ENCODE results near the gene INTS1. TPM values are rescaled to one million over a fixed set of nuclear protein-coding genes. Genes with fewer than 3 reads are reported as not detected.

INTS1 gene
- polyA plus RNA-seq, 4 donors: 55.4 to 96.1 (median 57.7) TPM

GRCh38 chr7:1508277-1508758, 4.1 kb upstream of the INTS1 start:
- DNase-seq (ENCODE audit: low read depth in 4 of 4, low spot score in 3 of 4): no peak

GRCh38 chr7:1505731-1506550, 1.8 kb upstream of the INTS1 start:
- DNase-seq (ENCODE audit: low read depth in 4 of 4, low spot score in 3 of 4): peak in 1 of 4 donors; percentile 10

GRCh38 chr7:1503390-1503789, 799 bp downstream of the INTS1 start:
- no peak for DNase-seq (ENCODE audit: low read depth in 4 of 4, low spot score in 3 of 4)

- DNase-seq (ENCODE audit: low read depth in 4 of 4, low spot score in 3 of 4): no peak
Observed at GRCh38 chr7:1502845-1503244, 1.3 kb downstream of the INTS1 start.

GRCh38 chr7:1501487-1502270, 2.5 kb downstream of the INTS1 start:
- no peak for DNase-seq (ENCODE audit: low read depth in 4 of 4, low spot score in 3 of 4)

- no peak for DNase-seq (ENCODE audit: low read depth in 4 of 4, low spot score in 3 of 4)
Observed at GRCh38 chr7:1500064-1500807, 4.0 kb downstream of the INTS1 start.

- DNase-seq (ENCODE audit: low read depth in 4 of 4, low spot score in 3 of 4): no peak
Observed at GRCh38 chr7:1499367-1500029, 4.7 kb downstream of the INTS1 start.

GRCh38 chr7:1498370-1499305, 5.6 kb downstream of the INTS1 start:
- DNase-seq (ENCODE audit: low read depth in 4 of 4, low spot score in 3 of 4): no peak

- DNase-seq (ENCODE audit: low read depth in 4 of 4, low spot score in 3 of 4): no peak
Observed at GRCh38 chr7:1497293-1497927, 6.8 kb downstream of the INTS1 start.

- no peak for DNase-seq (ENCODE audit: low read depth in 4 of 4, low spot score in 3 of 4)
Observed at GRCh38 chr7:1496531-1497292, 7.5 kb downstream of the INTS1 start.

- no peak for DNase-seq (ENCODE audit: low read depth in 4 of 4, low spot score in 3 of 4)
Observed at GRCh38 chr7:1495564-1496242, 8.5 kb downstream of the INTS1 start.

- DNase-seq (ENCODE audit: low read depth in 4 of 4, low spot score in 3 of 4): no peak
Observed at GRCh38 chr7:1494866-1495563, 9.2 kb downstream of the INTS1 start.

- DNase-seq (ENCODE audit: low read depth in 4 of 4, low spot score in 3 of 4): no peak
Observed at GRCh38 chr7:1494447-1494846, 9.7 kb downstream of the INTS1 start.

GRCh38 chr7:1493571-1493970, 10.6 kb downstream of the INTS1 start:
- DNase-seq (ENCODE audit: low read depth in 4 of 4, low spot score in 3 of 4): no peak

- no peak for DNase-seq (ENCODE audit: low read depth in 4 of 4, low spot score in 3 of 4)
Observed at GRCh38 chr7:1493129-1493528, 11.1 kb downstream of the INTS1 start.

GRCh38 chr7:1492640-1493039, 11.5 kb downstream of the INTS1 start:
- no peak for DNase-seq (ENCODE audit: low read depth in 4 of 4, low spot score in 3 of 4)

GRCh38 chr7:1492221-1492620, 12.0 kb downstream of the INTS1 start:
- DNase-seq (ENCODE audit: low read depth in 4 of 4, low spot score in 3 of 4): no peak

Data from left renal pelvis (tissue), 4 donors.